ENCODE results near the gene FEM1B. TPM values are rescaled to one million over a fixed set of nuclear protein-coding genes. Genes with fewer than 3 reads are reported as not detected.

FEM1B gene
- polyA plus RNA-seq, 2 of the 4 experiments (the other 2 are of a cell fraction), result 19.5 to 59.1 TPM

DNA sequence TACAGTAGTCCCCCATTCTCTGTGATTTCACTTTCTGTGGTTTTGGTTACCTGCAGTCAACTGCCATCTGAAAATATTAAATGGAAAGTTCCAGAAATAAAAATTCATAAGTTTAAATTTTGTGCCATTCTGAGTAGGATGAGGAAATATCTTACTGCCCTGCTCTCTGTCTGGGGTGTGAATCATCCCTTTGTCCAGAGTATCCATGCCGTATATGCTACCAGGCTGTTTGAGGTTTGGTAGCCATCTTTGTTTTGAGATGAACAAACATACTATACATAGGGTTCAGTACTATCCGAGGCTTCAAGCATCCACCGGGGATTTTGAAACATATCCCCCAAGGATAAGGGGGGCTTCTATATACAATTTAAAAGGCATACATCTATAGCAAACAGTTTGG, 16.3 kb upstream of the FEM1B start:
- FAIRE-seq (no peak), DNase-seq (ENCODE audit: low read depth in 1 of 2, low spot score in 1 of 2) (no peak), ATAC-seq (no peak)
- TF ChIP-seq RNF2 (IDR thresholded peaks at IDR 0.05; ENCODE audit: borderline replicate concordance, low read depth), result no peak
- no peak for TF ChIP-seq HOXB13 (CRISPR knock-in tag; IDR thresholded peaks at IDR 0.05; ENCODE audit: low read depth)
- no peak for TF ChIP-seq HEYL (CRISPR knock-in tag; IDR thresholded peaks at IDR 0.05)
- no peak for TF ChIP-seq NFE2L2 (conservative IDR thresholded peaks at IDR 0.05; ENCODE audit: low read length)
- TF ChIP-seq CHD2 (IDR thresholded peaks at IDR 0.05; ENCODE audit: low read length, partially characterized antibody), result no peak
- TF ChIP-seq MAFK (IDR thresholded peaks at IDR 0.05; ENCODE audit: partially characterized antibody), result no peak
- TF ChIP-seq RFX5 (IDR thresholded peaks at IDR 0.05), result no peak
- no peak for TF ChIP-seq GATA3 (IDR thresholded peaks at IDR 0.05; ENCODE audit: borderline replicate concordance)
- no peak for TF ChIP-seq PHF8 (IDR thresholded peaks at IDR 0.05; ENCODE audit: borderline replicate concordance, low read depth)
- TF ChIP-seq HOXB5 (CRISPR knock-in tag; IDR thresholded peaks at IDR 0.05), result no peak
- TF ChIP-seq JUNB (IDR thresholded peaks at IDR 0.05), result no peak
- TF ChIP-seq TFCP2L1 (CRISPR knock-in tag; IDR thresholded peaks at IDR 0.05), result no peak
- no peak for TF ChIP-seq ZC3H11A (IDR thresholded peaks at IDR 0.05)
- TF ChIP-seq MAZ (IDR thresholded peaks at IDR 0.05; ENCODE audit: borderline replicate concordance, low read depth, low read length), result no peak
- no peak for TF ChIP-seq SREBF2 (IDR thresholded peaks at IDR 0.05)
- no peak for TF ChIP-seq ZFP36 (IDR thresholded peaks at IDR 0.05; ENCODE audit: borderline replicate concordance, partially characterized antibody)
- Histone ChIP-seq H3K27ac (no peak overlapping the region), H3K9me3 (no peaks in the 10 kb centered on the region), H3K4me1 (peaks cover 7% of the 10 kb centered on the region; the same call in 2 of the 3 replicates), H3K4me3 (no peak overlapping the region), H3K4me2 (no peak overlapping the region)
- CTCF ChIA-PET, result interaction anchor here (0.9 to 3.1 kb wide), 2 partner anchors 20 to 45 kb away, joined by 3 to 13 read pairs; no protein-coding TSS in a partner anchor
- POLR2A ChIA-PET, result interaction anchor here (3.0 kb wide), 1 partner anchor 16 kb away, joined by 17 read pairs; the partner anchor contains the start of gene FEM1B
- 80% methylated on average over 3 of the region's 3 CpGs for WGBS (ENCODE audit: missing lambda C conversion rate)

DNA sequence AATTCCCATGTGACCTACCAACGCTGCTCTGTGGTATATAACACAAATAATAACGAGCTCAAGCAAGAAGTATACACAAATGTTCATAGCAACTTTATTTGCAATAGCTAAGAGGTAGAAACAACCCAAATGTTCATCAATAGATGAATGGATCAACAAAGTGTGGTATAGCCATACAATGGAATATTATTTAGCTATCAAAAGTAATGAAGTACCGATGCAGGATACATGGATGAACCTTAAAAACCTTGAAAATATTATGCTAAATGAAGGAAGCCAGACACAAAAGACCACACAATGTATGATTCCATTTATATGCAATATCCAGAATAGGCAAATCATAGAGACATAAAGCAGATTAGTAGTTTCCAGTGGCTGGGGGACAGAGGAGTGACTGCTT, 15.6 kb upstream of the FEM1B start:
- TF ChIP-seq CBX2 (IDR thresholded peaks at IDR 0.05; ENCODE audit: borderline replicate concordance, low read depth) (no peak), RFX5 (IDR thresholded peaks at IDR 0.05) (no peak), NPAS2 (CRISPR knock-in tag; IDR thresholded peaks at IDR 0.05; ENCODE audit: borderline replicate concordance) (no peak), CHD4 (IDR thresholded peaks at IDR 0.05; ENCODE audit: borderline replicate concordance) (no peak), TFCP2L1 (CRISPR knock-in tag; IDR thresholded peaks at IDR 0.05) (no peak), MYC (IDR thresholded peaks at IDR 0.05; ENCODE audit: borderline replicate concordance, low read length) (no peak), HES2 (IDR thresholded peaks at IDR 0.05) (no peak), SREBF2 (IDR thresholded peaks at IDR 0.05) (no peak), JUN (IDR thresholded peaks at IDR 0.05) (no peak), PBX3 (IDR thresholded peaks at IDR 0.05) (no peak), JUNB (IDR thresholded peaks at IDR 0.05) (no peak), HMGXB4 (CRISPR knock-in tag; IDR thresholded peaks at IDR 0.05; ENCODE audit: borderline replicate concordance) (no peak), POLR2AphosphoS2 (conservative IDR thresholded peaks at IDR 0.05; ENCODE audit: low read length) (no peak), NR3C1 (IDR thresholded peaks at IDR 0.05) (no peak), CTCF (IDR thresholded peaks at IDR 0.05) (no peak)
- TF ChIP-seq, protein P1, sequence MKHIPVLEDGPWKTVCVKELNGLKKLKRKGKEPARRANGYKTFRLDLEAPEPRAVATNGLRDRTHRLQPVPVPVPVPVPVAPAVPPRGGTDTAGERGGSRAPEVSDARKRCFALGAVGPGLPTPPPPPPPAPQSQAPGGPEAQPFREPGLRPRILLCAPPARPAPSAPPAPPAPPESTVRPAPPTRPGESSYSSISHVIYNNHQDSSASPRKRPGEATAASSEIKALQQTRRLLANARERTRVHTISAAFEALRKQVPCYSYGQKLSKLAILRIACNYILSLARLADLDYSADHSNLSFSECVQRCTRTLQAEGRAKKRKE (CRISPR knock-in tag; IDR thresholded peaks at IDR 0.05; ENCODE audit: low read depth), result no peak
- TF ChIP-seq, protein P2, sequence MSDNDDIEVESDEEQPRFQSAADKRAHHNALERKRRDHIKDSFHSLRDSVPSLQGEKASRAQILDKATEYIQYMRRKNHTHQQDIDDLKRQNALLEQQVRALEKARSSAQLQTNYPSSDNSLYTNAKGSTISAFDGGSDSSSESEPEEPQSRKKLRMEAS (IDR thresholded peaks at IDR 0.05), result no peak
- no peak for DNase-seq (ENCODE audit: low read depth in 1 of 2, low spot score in 1 of 2)
- ChIA-PET POLR2A (no interaction called here), CTCF (interaction anchor here (0.9 to 1.3 kb wide), 3 partner anchors 9 to 613 kb away, joined by 3 to 8 read pairs (median 3); no protein-coding TSS in a partner anchor)
- no peak for FAIRE-seq
- no peak for ATAC-seq
- WGBS (ENCODE audit: missing lambda C conversion rate), result 75% methylated on average over 3 of the region's 3 CpGs
- H3K4me1 ChIP-seq, result peaks cover 3% of the 10 kb centered on the region; the same call in 2 of the 3 replicates
- H3K4me2 ChIP-seq, result no peak overlapping the region
- no peak overlapping the region for H3K4me3 ChIP-seq
- H3K27ac ChIP-seq, result no peak overlapping the region
- H3K9me3 ChIP-seq, result no peaks in the 10 kb centered on the region
